Pons (tissue), 1 donor: Measurements from ENCODE around the gene AK3.
"Not testable (repeated sequence)": the region's sequence is repeated elsewhere in the genome, so short reads cannot be mapped to it uniquely, and the experiment has no call there.

Experiments used
- DNase-seq: peaks from one replicate; pipeline ENCODE4 v3.0.0-alpha.2; 2016; ENCODE audit warnings: low spot score

AK3 gene

DNA sequence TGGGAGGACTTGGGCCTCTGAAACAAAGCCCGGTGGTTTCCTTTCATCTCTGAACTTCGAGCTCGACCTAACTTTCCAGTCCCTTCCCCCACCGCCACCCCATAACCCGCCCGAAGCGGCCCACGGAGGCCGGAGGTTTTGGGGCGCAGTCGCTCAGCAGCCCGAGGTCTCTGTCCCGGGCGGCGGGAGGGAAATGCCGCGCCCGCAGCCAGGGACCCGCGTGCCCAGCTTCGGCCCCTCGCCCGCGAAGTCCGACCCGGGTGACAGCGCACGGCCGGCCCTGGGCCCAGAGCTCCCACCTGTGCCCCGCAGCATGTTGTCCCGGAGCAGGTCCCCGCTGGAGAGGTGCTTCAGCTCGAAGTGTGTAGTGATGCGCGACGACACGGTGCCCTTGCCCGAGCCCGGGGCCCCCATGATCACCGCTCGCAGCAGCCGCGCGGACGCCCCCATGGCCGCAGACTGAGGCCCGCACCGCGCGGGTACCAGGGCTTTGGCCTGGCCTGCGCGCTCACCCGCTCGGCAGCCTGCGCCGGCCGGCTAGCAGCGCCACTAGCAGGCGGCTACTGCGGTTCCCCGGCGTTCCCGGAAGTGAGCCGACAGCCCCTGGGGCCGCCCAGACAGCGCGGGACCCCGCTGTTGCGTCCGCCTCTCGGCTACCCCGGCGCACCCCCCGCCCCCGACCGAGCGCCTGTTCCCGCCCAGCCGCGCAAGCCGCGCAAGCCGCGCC, at the start of gene AK3:
Gene AK3, minus strand, starts transcription at position 565 of the 727 bp plus-strand sequence. Its CDS starts 115 bp downstream, at position 450.
- DNase-seq, result peak; percentile 59

DNA sequence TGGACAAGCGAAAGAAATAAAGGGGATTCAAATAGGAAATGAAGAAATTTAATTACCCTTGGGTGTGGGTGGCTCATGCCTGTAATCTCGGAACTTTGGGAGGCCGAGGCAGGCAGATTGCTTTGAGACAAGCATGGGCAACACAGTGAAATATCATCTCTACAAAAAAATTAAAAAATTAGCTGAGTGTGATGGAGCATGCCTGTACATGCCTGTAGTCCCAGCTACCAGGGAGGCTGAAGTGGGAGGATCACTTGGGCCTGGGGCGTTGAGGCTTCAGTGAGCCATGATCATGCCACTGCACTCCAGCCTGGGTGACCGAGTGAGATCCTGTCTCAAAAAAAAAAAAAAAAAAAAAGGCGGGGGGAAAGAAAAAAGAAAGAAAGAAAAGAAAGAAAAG, 47.7 kb upstream of the AK3 start:
- no peak for DNase-seq

- DNase-seq, result no peak
Measured at GRCh38 chr9:4787876-4788275, 46.9 kb upstream of the AK3 start.

- no peak for DNase-seq
Measured at GRCh38 chr9:4786599-4786998, 45.6 kb upstream of the AK3 start.

DNA sequence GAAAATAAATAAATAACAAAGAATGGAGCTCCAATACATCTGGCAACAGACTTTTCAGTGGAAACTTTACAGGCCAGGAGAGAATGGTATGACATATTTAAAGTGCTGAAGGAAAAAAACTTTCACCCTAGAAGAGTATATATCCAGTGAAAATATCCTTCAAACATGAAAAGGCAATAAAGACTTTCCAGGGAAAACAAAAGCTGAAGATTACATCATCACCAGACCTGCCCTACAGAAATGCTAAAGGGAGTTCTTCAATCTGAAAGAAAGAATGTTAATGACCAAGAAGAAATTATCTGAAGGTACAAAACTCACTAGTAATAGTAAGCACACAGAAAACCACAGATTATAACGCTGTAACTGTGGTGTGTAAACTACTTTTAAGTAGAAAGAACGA, 43.4 kb upstream of the AK3 start:
- no peak for DNase-seq

- not testable (repeated sequence) for DNase-seq
Measured at GRCh38 chr9:4783191-4783590, 42.2 kb upstream of the AK3 start.

- DNase-seq, result no peak
Measured at GRCh38 chr9:4781408-4781807, 40.4 kb upstream of the AK3 start.

DNA sequence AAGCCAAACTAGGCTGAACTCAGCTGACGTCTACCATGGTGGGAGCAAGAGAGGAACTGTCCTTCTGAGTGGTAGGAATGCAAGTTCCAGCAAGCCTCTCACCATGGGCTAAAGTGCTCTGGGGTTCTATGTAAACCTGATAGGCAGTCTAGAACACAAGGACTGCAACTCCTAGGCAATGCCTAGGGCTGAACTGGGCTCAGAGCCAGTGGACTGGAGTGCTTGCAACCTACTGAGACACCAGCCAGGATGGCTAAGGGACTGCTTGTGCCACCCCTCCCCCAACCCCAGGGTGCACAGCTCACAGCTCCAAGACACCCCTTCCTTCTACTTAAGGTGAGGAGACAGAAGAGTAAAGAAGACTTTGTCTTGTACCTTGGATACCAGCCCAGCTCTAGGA, 39.6 kb upstream of the AK3 start:
- no peak for DNase-seq

DNA sequence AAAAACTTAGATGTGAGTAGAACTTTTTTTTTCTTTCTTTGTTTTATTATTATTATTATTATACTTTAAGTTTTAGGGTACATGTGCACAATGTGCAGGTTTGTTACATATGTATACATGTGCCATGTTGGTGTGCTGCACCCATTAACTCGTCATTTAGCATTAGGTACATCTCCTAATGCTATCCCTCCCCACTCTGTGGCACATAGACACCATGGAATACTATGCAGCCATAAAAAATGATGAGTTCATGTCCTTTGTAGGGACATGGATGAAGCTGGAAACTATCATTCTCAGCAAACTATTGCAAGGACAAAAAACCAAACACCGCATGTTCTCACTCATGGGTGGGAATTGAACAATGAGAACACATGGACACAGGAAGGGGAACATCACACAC, 34.0 kb upstream of the AK3 start:
- DNase-seq, result not testable (repeated sequence)

GRCh38 chr9:4774209-4774608, 33.2 kb upstream of the AK3 start:
- DNase-seq, result no peak

DNA sequence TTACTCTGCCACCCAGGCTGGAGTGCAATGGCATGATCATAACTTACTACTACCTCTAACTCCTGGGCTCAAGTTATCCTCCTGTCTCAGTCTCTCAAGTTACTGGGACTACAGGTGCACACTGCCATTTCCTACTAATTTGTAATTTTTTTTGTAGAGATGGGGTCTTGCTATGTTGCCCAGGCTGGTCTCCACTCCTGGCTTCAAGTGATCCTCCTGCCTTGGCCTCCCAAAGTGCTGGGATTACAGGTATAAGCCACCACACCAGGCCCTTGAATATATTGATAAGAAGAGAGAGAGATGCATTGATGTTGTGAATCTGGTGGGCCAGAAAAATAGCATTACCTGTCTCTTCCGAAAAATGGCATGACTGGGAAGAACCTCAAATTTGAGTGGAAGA, 30.8 kb upstream of the AK3 start:
- DNase-seq, result no peak

DNA sequence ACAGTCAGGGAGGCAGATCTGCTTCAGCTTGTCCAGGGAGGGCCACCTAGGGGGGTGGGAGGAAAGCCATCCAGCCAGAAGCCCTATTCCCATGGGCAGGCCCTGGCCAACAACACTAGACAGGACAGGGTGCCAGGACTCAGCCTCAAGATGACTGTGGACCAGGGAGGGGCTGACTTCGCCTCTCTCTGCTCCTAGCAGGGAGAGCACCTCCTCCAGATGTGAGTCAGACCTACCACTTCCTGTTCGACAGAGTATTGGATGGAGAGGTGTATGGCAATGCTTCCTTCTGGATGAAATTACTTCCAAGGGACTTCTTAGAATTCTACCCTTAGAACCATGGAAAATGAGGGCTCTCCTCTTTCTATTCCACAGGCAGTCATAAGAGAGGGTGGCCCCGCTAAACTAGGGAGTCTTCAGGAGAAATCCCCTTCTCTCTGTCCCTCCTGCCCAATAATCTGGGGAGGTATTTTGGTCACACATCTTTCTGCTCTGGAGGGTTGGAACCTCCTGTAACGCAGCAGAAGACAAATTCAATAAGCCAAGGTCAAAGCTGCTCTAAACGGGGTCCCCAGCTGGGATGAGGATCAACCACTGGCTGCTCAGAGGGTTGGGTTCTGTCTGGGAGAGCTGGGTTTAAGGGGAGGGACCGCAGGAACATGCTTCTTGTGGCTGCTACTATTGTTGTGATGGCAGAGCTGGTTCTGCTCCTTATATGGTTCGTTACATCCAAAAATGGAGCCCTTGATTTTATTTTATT, 28.5 kb upstream of the AK3 start:
- no peak for DNase-seq

GRCh38 chr9:4768681-4769080, 27.7 kb upstream of the AK3 start:
- no peak for DNase-seq

GRCh38 chr9:4764033-4764432, 23.0 kb upstream of the AK3 start:
- no peak for DNase-seq

- no peak for DNase-seq
Measured at GRCh38 chr9:4762886-4763541, 22.0 kb upstream of the AK3 start.

- peak; percentile 81 for DNase-seq
Measured at GRCh38 chr9:4762108-4762885, 21.3 kb upstream of the AK3 start.

- peak; percentile 71 for DNase-seq
Measured at GRCh38 chr9:4760122-4760521, 19.1 kb upstream of the AK3 start.

- no peak for DNase-seq
Measured at GRCh38 chr9:4756420-4756819, 15.4 kb upstream of the AK3 start.

DNA sequence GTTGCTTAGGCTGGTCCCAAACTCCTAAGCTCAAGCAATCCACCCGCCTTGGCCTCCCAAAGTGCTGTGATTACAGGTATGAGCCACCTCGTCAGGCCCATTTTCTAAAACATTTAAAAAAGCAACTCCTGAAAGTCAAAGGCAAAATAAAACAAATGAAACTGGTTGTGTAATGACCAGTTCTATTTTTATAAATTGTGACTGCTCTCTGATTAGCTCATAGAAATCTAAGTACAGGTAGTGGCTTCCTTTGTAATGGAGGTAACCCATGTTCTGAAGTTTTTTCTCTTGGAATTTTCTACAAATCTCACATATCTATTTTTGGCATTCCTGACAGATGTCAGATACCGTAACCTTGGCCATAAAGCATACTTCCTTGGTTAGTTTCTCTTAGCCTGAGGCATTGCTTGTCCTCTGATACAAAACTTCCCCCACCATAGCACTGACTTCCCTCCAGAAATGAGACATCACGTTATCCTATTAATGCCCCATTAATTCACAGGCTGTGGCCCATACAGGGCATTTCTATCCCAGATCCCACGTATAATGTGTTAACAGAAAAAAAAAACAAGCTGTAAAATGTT, 14.1 kb upstream of the AK3 start:
- no peak for DNase-seq

GRCh38 chr9:4754530-4754929, 13.5 kb upstream of the AK3 start:
- not testable (repeated sequence) for DNase-seq

DNA sequence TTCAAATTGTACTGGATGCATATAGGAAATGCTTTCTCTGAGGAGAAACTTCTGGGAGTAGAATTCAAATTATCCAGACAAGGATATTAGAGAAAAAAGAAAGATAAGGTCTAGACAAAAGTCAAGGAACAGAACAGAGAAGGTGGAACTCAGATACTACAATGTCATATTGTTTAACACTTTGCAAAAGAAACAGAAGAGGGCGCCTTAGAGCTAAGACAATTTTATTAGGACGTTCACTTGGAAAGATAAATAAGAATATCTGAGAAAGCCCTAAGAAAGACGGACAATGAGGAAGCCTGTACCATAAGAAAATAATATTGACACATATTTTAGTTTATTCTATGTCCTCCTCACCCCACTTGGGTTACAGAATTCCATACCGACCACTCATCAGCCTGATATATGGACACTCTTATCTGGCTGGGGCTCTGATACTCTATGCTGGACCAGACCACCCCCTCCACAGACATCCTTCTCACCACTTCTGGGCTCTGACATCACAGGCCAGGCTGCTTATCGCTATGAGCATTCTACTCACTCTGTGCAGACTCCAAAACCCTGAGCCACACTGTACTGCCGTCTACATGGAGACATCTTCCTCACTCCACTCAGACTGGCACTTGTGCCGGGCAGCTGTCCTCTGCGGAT, 9.1 kb upstream of the AK3 start:
- DNase-seq, result peak; percentile 61
